Measurements from ENCODE around the gene SPECC1L.

GRCh38 chr22:24429411-24430365, 159.1 kb downstream of the SPECC1L start:
- TF ChIP-seq TAF1 (IDR thresholded peaks at IDR 0.05; ENCODE audit: low read depth, low read length) (no peak), POLR2A (IDR thresholded peaks at IDR 0.05; ENCODE audit: low read depth, low read length) (no peak), PAX5 (IDR thresholded peaks at IDR 0.05; ENCODE audit: insufficient read depth, low read length, severe bottlenecking) (no peak), POLR2AphosphoS5 (IDR thresholded peaks at IDR 0.05; ENCODE audit: low read depth, low read length) (no peak)
